SKM-1 treated with dmso at 0.1 percent for 144 hours (cell line): Measurements from ENCODE around the gene FCRLB.
"Not testable (repeated sequence)": the region's sequence is repeated elsewhere in the genome, so short reads cannot be mapped to it uniquely, and the experiment has no call there.

Source experiments
- DNase-seq: peaks from one replicate; lab custom pipeline; 2025; ENCODE audit not compliant: unreplicated experiment; lab: John Stamatoyannopoulos, UW

FCRLB gene, protein sequence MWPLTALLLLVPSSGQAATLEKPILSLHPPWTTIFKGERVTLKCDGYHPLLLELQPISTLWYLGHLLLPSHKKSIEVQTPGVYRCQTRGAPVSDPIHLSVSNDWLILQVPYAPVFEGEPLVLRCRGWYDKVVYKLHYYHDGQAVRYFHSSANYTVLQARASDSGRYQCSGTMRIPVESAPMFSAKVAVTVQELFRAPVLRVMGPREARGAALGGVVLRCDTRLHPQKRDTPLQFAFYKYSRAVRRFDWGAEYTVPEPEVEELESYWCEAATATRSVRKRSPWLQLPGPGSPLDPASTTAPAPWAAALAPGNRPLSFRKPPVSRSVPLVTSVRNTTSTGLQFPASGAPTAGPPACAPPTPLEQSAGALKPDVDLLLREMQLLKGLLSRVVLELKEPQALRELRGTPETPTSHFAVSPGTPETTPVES

DNA sequence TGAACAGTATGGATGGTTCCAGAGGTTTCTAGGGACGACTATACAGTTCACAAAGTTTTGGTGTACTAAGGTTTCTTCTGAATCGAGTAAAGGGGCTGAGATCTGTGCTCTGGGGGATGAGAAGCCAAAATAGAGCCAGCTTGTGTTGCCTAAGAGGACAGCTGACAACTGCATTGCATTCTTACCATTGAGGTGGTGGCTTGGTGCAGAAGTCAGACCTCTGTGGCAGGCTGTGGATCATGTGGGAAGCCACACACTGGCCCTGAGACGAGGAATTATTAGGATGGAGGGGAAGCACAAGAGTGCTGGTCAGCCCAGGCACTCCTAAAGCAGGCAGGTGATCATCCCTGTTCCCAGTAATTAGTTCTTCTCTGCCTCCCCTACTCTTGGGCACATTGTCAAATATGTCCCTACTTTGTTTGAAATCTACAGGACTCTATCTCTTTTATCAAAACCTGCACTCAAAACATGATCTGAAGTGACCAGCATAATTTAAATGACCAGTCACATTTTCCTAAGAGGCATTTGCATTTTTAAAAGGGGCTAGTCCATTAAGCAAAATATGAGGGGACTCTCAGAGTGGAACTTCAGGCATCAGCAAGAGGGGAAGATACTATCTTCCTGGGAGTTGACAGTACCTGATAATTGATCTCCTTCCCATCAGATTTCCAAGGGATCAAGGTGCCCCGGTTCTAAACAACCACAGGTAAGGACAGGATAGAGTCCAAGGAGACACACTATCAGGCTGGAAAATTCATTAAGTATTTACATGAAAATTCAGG is at the start of gene FCRLB:
TSS of gene FCRLB (plus strand) at position 589 of the 782 bp plus-strand sequence. CDS start 1,129 bp downstream, outside the sequence.
- no peak for DNase-seq

DNA sequence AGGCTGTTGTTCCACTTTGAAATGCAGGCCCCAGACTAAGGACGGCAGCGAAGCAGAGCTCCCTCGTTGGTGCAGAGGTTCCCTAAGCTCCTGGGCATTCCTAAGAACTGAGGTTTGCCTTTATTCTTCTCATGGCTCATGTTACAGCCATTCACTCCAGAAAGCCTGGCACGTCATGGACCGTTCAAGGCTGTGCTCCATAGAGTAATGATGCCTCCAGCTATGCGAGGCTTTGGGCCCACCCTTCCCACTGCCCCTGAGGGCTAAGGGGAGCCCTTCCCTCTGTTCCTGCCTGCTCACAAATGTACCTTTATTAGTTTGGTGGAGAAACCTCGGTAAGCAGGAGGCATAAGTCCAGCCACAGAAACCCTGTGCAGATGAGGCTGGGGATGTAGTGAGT is 47.9 kb upstream of the FCRLB start:
- DNase-seq, result not testable (repeated sequence)

DNA sequence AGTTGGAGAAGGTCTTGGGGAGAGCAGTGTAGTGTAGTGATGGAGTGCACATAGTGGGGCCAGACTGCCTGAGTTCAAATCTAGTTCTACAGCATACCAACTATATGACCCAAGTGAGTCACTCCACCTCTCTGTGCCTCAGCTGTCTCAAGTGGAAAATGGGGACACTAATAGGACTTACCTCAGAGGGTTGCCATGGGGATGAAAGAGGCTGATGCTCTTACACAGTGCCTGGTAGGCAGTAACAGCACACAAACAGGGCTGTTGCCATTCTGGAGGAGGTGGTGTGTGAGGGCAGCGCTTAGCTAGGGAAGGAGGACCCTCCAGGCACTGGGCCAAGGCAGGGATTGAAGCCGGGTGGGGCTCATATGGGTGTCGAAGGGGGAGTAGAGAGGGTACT is 46.9 kb upstream of the FCRLB start:
- DNase-seq, result not testable (repeated sequence)

DNA sequence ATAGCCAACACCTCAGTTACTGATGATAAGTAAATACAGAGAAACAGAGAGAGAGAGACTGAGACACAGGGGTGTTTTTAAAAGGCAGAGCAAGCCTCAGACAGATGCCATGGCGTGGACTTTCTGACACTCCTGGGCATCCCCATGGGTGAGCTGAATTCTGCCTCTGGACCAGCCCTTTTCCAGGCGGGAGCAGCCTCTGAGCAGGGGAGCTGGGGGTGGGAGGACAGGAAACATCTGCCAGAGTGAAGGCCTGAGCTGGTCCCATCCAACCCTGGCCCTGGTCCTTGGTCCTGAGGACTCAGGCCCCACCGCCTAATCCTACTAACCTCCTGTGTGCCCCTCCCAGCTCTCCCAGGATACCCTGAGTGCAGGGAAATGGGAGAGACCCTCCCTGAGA is 46.4 kb upstream of the FCRLB start:
- DNase-seq, result not testable (repeated sequence)

DNA sequence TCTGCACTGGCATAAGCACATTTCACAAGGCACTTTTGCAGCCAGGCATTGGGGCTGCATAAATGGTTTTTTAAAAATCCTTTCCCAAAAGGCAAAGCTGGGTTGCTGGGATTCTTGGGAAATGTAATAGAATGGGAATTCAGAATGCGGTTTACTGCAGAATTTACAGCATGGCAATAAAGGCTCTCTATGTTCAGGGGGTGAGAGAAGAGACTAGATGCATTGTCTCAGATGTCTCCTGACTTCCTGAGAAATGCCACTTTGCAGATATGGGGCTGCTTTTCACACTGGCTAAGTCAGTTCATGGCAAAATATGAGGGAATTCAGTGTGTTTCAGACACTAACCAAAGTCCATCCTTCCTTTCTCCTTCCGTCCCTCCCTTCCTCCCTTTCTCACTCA is 44.9 kb upstream of the FCRLB start:
- DNase-seq, result no peak

DNA sequence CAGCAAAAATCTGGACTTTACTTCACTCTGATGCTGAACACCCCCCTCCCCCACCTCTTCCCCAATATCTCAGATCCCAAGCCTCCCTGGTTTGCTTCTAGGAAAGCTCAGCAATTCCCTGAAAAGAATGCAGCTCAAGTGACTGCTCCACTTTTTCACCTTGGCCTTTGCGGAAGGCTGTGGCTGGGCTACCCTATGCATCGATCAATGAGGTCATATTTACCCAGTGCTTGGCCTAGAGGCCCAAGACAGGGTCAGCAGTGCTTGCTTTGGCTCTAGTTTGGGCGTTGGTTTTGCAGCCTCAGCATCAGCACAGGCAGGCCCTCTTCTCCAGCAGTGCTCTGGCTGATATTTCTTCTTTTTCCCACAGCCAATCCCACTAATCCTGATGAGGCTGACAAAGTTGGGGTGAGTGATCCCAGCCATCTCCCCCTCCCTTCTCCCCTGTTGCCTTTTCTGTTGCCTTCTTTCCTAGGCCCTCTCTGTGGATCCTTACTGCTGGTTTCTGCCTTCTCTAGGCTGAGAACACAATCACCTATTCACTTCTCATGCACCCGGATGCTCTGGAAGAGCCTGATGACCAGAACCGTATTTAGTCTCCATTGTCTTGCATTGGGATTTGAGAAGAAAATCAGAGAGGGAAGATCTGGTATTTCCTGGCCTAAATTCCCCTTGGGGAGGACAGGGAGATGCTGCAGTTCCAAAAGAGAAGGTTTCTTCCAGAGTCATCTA is 44.2 kb upstream of the FCRLB start:
- no peak for DNase-seq

DNA sequence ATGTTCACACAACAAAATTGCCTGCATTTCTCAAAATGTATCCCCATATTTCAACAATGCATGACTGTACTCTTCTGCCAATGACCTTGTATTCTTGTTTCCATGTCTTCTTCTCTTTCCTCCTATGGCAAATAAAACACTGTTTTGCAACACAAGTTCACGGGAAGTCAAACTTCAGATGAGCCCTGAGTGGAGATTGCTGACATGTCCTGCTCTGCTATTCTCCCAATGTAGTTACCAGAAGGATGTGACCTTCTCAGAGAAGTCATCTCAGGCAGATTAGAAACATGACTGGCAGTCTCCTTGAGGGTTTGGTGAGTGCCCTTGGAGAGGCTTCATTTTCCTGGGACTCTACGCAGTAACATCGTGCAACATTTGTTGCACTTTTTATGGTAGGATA is 42.8 kb upstream of the FCRLB start:
- DNase-seq, result no peak

DNA sequence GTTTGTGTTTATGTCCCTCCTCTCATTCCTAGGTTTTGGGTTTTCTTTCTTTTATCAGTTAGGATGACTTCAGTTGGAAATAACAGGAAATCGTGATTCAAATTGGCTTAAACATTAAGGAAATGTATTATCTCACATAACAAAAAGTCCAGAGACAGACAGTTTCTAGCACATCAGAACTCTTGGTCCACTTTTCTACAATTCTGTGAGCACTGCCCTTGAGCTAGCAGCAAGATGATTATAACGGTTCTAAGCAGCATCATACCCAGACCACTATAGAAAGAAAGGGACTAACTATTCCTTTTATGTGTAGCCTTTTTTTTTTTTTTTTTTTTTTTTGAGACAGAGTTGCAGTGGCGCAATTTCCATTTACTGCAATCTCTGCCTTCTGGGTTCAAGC is 39.5 kb upstream of the FCRLB start:
- no peak for DNase-seq

DNA sequence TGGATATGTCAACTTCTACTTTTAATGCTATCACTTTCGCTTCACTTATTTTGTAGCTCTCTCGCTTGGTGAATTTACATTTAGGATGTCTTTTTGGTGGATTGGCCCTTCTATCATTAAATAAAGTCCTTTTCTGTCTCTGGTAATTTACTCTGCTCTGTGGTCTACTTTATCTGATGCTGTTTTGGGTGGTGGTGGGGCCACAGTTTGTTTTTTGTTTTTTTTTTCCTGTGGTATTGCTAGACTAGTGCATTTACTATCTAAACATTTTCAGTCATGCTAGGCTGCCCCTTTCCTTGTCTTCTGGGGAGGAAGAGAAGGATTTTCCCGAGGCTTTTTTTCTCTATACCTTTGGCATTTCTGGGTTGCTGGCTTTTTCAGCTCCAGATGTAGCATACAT is 32.4 kb upstream of the FCRLB start:
- no peak for DNase-seq

DNA sequence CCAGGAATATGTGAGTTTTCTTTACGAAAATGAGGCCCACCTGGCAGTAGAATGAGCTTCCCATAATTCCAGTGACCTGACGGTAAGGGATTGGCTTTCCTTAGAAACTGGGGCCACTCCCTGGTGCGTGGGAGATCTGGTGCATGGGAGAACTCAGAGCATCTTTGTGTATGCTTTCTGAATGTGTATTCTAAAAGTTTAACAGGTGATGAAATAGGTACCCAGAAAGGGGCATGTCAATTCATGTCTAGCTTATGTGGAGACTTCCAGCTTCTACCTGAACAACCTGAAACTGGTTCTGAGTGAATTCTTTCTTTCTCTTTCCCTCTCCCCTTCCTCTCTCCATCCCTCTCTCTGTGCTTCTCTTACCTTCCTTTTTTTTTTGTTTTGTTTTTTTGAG is 29.5 kb upstream of the FCRLB start:
- no peak for DNase-seq

DNA sequence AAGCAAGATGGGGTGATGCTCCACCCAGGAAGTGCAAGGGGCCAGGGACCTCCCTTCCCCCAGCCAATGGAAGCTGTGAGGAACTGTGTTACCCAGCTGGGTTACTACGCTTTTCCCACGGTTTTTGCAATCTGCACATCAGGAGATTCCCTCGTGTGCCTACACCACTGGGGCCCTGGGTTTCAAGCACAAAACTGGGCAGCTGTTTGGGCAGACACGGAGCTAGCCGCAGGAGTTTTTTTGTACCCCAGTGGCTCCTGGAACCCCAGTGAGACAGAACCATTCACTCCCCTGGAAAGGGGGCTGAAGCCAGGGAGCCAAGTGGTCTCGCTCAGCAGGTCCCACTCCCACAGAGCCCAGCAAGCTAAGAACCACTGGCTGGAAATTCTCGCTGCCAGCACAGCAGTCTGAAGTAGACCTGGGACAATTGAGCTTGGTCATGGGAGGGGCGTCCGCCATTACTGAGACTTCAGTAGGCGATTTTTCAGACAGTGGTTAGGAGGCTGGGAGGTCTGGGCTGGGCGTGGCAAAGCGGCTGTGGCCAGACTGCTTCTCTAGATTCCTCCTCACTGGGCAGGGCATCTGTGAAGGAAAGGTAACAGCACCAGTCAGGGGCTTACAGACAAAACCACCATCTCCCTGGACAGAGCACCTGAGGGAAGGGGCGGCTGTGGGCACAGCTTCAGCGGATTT is 28.2 kb upstream of the FCRLB start:
- not testable (repeated sequence) for DNase-seq

DNA sequence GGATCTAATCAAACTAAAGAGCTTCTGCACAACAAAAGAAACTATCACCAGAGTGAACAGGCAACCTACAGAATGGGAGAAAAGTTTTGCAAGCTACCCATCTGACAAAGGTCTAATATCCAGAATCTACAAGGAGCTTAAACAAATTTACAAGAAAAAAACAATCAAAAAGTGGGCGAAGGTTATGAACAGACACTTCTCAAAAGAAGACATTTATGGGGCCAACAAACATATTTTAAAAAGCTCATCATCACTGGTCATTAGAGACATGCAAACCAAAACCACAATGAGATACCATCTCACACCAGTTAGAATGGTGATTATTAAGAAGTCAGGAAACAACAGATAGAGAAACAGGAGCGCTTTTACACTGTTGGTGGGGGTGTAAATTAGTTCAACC is 23.0 kb upstream of the FCRLB start:
- DNase-seq, result not testable (repeated sequence)

DNA sequence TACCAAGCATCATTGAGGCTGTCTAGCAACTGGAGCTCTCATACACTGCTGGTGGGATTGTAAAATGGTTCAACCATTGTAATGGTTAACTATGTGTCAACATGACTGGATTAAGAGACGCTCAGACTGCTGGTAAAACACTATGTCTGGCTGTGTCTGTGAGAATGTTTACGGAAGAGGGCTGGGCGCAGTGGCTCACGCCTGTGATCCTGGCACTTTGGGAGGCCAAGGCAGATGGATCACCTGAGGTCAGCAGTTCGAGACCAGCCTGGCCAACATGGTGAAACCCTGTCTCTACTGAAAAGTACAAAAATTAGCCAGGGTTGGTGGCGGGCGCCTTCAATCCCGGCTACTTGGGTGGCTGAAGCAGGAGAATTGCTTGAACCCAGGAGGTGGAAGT is 19.1 kb upstream of the FCRLB start:
- DNase-seq, result no peak

DNA sequence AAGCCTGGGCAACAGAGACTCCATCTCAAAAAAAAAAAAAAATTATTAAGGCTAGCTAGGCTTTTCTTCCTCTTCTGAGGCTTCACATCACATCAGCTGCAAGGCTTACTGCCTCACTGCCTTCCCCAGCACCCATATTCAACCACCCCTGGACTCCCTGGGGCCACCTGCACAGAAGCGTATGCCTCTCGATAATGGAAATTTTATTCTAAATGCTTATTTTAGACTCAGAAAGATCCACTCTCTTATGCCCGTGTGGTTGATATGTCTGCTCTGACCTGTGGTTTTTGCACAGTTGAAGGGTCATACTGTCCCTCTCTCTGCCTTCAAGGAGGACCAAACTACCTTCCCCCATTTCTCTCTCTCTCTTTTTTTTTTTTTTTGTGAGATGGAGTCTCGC is 15.8 kb upstream of the FCRLB start:
- DNase-seq, result no peak

DNA sequence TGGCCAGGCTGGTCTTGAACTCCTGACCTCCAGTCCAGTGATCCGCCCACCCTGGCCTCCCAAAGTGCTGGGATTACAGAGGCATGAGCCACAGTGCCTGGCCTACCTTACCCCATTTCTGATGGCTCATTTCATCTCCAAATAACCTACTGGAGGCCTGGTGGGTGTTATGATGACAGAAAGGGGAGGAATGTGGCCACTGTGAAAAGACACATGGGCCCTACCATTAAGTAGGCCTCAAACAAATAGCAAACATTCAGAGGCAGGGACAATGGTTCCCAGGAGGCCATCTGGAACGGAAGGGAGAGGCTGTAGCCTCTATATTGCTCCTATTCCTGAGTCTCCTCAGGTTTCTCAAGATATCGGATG is 15.2 kb upstream of the FCRLB start:
- no peak for DNase-seq

DNA sequence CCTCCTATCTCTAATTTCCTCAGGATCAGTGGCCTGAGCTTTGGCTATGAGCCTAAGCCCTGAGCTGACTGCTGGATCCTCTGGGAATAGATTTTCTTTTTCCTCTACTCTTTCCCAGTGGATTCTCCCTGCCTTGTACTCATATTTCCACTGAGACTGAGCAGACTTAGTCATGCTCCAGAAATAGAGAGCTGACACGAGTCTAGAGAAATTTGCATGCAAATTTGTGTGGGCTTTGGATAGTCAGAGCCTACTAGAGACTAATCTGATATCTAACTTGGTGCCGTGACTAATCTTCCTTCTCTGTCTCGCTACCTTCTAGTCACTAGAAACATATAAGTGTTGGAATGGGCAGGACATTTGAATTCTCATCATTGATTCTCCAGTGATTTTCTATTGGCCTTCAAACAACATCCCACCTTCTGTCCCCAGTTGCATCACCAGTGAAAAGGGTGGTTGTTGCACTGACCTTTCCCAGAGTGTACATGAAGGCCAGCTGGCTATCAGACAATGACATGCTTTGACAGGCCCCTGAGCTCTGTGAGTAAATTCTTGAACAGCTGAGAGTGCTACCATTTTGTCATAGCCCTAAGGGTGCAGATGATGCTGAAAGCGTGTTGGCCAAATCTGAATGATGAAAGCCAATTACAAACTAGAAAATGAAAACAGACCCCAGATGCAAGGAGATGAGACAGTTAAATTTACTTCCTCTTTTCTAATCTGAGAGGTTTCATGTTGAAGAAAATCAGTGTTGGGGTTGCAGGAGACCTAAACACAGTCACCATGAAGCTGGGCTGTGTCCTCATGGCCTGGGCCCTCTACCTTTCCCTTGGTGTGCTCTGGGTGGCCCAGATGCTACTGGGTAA is 14.6 kb upstream of the FCRLB start, which contains the start of gene FCRLA:
TSS of gene FCRLA (plus strand) at position 748 of the 866 bp plus-strand sequence. CDS start at position 784, 36 bp downstream.
- no peak for DNase-seq

DNA sequence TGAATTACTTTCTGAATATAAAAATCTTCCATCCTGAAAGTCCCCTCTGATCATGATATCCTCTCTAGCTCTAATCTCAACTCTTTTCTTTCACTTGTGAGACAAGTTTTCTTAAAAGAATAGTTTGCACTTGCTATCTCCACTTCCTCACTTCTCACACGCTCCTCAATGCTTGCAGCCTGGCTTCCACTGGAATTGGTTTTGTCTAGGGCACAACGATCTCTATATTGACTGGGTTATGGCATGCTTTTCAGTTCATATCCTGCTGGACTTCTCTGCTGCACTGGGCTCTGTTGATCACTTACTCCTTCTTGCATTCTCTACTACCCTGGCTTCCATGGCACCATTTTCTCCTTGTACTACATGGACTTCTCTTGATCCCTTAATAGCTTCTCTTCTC is 13.8 kb upstream of the FCRLB start:
- DNase-seq, result no peak

DNA sequence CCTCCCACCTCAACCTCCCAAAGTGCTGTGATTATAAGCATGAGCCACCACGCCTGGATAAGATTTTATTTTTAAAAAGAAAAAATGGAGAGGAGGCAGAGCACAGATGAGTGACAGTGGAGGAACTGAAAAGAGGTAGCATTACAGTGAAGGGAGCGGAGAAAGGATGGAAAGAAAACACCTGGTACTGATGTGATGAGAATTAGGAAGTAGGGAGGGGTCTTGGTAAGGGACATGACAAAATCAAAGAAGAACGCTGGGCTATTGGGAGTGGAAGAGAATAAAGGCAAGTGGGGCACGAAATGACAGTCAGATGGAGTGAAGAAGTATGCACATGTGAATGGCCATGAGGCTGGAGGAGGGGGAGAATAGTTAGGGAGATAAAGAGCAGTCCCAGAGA is 12.0 kb upstream of the FCRLB start:
- no peak for DNase-seq

DNA sequence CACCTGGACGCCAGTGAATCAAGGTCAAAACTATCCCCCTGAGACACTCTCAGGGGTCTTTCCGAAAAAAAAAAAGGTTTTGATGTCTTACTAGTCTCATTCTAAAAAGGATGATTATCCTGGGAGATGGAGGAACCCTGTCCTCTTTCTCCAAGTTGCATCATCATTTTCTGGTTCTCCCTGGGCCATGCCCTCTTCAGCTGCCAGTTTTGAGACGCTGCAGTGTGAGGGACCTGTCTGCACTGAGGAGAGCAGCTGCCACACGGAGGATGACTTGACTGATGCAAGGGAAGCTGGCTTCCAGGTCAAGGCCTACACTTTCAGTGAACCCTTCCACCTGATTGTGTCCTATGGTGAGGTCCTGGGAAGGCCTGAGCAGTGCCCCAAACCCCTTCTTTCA is 10.8 kb upstream of the FCRLB start:
- no peak for DNase-seq
